NCI-H146 treated with DMSO at 0.1 percent for 48 hours (cell line): ENCODE measurements around the gene UTP25.

Experiments
- DNase-seq: peaks from one replicate; lab custom pipeline; 2025; ENCODE audit not compliant: unreplicated experiment; lab: John Stamatoyannopoulos, UW

UTP25 gene

GRCh38 chr1:209805341-209805781 is 22.4 kb upstream of the UTP25 start:
- no peak for DNase-seq

DNA sequence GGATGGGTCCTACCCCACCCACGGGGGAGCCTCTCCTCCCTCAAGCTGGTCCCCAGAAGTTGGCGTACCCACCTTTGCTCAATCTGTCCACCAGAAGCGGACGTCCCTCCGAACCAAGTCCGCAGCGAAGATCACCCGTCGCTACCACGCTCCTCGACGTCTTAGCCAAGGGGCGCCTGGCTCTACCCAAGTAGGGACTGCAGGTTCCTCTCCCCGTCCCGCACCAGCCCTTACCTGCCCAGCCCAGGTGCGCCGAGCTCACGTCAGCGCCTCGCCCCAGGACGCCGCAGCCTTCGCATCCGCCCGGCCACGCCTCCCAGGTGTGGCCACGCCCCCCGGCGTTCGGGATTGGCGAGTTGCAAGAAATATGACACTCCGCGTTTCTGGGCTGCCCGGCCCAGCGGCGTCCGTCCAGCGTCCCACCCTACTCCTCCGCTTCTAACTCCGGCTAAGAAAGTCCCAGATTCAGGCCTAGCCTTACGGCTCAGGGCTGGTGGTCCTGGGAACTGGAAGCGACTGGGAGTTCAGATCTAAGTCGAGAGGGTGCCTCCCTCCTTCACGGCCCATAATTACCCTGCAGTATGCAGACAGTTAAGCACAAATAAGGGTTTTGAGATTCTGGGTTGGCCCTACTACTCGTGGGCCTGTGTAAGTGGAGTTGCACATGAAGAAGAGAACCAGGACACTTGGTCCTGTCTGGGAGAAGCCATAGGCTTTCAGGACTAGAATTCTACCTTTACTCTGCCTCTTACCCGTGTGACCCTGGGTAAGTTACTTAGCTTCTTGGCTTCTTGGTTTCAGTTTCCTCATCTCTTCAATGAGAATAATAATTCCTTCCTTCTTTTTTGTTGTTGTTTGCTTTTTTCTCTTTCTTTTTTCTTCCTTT is 21.7 kb upstream of the UTP25 start, which contains the start of gene IRF6:
IRF6 (minus strand) TSS at position 268 of the 886 bp plus-strand sequence. CDS start 4,729 bp downstream, outside the sequence.
- DNase-seq = peak; percentile 85

DNA sequence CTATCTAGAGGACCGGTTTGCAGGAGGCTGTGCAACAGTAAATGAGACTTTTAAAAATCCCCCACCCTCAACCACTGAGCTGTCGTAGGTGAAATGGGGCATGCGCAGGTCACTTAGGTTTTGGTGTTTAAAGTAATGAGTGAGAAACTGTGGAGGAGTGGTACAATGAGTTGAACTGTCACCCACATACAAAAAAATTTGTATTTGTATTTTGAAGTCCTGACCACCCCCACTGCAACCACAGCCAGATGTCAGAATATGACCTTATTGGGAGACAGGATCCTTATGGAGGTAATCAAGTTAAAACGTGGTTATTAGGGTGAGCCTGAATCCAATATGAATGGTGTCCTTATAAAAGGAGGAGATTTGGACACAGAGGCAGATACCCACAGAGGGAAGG is 20.3 kb upstream of the UTP25 start:
- DNase-seq = no peak

DNA sequence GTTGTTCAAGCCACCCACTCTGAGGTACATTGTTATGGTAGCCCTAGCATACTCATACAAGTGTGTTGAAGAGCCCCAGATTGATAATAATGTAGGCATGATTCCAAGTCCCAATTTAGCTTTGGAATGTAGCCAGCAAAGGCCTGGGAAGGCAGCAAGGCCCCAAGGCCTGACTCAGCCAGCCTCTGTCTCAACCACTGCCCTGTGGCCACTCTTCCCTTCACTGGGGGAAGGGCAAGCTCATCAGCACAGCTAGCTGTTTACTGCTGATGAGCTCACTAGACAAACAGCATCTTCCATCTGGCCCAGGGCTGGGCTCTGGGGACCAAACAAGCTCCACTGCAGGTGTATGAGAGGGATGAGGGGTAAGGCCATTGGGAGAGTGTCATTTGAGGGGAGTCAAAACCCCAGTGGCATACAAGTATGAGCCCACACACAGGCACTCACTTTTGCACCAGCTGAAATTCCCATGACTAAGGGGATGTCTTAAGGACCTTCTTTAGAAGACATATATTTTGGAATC is 19.7 kb upstream of the UTP25 start:
- peak; percentile 9 for DNase-seq

GRCh38 chr1:209809611-209810010 is 18.2 kb upstream of the UTP25 start:
- DNase-seq = no peak

- peak; percentile 90 for DNase-seq
Observed at GRCh38 chr1:209810783-209811182, 17.0 kb upstream of the UTP25 start.

GRCh38 chr1:209813902-209814301 is 13.9 kb upstream of the UTP25 start:
- no peak for DNase-seq

- DNase-seq = no peak
Observed at GRCh38 chr1:209815490-209815889, 12.3 kb upstream of the UTP25 start.

DNA sequence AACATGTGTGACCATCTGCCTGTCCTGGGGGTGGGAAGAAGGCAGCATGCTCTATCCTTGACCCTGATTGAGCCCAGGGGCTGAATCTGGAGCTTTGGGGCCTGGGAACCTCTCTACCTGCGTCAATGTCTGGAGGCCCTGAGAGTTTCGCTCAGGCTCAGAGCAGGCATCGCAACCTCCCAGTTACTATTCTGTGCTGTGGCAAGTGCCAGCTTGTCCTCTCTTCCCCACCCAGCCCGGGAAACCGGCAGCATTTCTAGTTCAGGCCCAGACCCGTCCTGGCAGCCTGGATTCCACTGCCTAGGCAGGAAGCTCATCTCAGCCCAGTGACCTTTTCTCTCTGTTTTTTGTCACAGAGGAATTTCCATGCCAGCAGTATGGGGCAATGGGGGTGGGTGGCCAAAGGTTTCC is 11.8 kb upstream of the UTP25 start:
- no peak for DNase-seq

DNA sequence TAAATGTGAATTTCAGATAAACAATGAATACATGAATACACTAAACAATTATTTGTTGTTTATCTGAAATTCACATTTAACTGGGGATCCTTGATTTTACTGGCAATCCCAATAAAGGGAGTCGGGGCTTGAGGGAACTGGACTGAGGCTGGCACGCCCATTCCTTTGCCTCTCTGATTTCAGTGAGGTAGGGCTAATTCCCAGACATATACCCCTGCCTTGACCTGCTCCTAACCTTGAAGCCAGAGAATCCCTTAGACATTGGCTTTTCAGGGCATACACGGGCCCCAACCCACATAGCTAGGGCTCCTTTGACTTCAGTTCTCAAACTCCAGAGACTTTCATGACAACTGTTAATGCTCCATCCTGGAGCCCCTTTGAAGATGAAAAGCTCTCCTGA is 10.8 kb upstream of the UTP25 start:
- no peak for DNase-seq

GRCh38 chr1:209817691-209818090 is 10.1 kb upstream of the UTP25 start:
- no peak for DNase-seq

DNA sequence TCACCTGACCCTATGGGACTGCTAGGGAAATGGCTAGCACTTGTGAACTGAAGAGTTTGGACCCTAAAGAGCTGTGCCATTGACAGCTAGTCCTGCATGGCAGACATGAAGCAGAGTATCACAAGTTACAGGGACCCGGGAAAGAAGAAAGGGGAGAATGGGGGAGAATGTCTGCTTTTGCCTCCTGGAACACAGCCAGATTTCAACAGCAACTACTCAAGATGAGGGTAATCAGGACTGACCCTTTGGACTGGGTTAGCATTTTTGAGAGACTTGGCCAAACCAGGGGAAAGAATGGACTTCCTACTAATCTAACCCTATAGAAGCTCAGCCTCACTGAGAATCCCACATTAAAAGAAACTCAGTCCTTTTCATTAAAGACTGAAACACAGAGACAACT is 8.7 kb upstream of the UTP25 start:
- DNase-seq = no peak

DNA sequence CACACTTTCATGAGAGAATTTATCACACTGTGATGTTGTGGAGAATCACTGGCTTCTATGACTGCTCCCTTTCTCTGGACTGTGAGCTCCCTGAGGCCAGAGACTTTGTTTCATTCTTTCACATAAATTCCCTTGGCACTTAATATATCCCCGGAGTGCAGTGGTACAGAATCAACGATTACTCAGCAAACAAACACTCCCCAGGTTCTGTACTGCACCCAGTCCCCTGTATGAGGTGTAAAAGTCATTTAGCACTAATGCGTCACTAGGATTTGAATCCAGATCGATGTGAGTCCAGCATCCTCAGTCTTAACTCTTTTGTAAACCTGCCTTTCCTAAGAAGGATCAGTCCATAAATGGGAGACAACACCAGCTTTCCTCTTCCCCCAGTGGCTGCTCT is 6.8 kb upstream of the UTP25 start:
- no peak for DNase-seq

GRCh38 chr1:209822706-209823105 is 5.1 kb upstream of the UTP25 start:
- DNase-seq = peak; percentile 10

GRCh38 chr1:209823143-209824041 is 4.4 kb upstream of the UTP25 start:
- peak; percentile 65 for DNase-seq

DNA sequence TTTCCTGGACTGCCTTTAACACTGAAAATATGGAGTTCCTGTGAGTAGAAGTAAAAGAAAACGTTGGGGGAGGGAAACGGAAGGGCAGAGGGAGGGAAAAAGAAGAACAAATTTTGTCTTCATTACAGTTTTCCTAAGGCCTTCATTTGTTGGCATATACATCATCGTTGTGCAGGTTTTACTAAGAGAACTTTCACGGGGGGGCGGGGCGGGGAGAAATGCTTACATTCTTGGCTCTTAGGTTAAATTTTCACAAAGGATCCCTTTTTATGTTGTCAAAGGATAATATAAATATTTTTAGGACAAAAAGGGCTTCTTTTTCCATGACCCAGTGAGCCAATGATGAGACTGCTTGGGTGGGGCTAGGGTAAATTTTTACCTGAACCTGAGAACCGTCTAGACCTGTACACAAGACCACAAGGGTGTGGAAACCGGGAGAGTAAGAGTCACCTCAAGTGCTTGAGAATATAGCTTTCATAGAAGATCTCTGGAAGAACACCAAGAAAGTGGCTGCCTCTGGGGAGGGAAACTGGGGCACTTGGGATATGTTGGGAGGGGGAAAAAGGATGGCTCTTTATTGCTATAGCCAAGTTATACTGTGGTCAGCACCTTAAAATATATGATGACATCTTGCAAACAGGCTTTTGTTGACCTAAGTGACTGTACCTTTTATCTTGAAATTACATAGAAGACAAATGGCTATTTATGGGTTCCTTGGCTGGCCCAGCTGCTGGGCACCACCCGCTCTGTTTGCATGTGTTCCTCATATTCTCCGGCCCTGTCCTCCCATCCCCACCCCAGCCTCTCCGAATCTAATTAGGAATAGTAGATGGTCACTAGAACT is 2.0 kb upstream of the UTP25 start:
- DNase-seq = no peak

GRCh38 chr1:209829716-209830115 is 1.9 kb downstream of the UTP25 start:
- DNase-seq = no peak

GRCh38 chr1:209830722-209831121 is 3.0 kb downstream of the UTP25 start:
- no peak for DNase-seq

DNA sequence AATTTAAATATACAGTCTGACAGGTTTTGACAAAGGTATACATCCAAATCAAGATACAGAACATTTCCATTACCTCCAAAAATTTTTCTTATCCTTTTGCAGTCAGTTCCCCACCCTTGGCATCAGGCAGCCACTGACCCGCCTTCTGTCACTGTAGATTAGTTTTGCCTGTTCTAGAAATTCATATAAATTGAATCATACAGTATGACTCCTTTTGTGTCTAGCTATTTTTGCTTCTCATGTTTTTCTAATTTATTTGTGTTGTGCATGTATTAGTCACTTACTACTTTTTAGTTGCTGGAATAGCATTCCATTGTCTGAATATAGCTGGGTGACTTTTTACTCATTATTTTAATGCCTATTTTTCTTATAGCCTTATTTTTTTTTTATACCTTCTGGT is 3.8 kb downstream of the UTP25 start:
- no peak for DNase-seq

- DNase-seq = no peak
Observed at GRCh38 chr1:209835782-209836298, 8.1 kb downstream of the UTP25 start.
